Measurements from ENCODE around the gene TAMALIN.

Gene TAMALIN

DNA sequence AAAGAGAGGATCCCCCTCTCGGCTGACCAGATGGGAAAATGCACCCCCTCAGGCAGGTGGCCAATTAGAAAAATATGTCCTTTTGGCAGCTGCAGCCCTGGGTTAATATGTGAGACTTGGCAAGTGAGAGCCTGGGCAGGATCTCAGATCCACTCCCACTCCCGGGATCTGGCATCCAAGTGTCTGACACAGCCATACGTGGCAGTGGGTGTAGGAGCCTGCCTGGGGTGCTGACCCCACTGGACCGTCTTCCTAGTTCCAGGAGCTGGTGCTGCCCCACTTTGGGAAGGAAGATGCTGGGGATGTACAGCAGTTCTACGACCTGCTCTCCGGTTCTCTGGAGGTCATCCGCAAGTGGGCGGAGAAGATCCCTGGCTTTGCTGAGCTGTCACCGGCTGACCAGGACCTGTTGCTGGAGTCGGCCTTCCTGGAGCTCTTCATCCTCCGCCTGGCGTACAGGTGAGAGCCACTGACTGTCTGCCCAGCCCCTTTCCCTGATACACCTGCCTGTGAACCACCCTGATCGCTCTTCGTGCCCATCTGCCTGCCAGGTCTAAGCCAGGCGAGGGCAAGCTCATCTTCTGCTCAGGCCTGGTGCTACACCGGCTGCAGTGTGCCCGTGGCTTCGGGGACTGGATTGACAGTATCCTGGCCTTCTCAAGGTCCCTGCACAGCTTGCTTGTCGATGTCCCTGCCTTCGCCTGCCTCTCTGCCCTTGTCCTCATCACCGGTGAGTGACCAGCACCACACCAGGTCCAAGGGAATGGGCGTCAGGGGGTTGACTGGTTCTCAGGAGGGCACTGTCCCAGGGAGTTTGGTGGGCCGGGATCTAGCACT is 50.3 kb downstream of the TAMALIN start:
- DNase-seq = no peak

DNA sequence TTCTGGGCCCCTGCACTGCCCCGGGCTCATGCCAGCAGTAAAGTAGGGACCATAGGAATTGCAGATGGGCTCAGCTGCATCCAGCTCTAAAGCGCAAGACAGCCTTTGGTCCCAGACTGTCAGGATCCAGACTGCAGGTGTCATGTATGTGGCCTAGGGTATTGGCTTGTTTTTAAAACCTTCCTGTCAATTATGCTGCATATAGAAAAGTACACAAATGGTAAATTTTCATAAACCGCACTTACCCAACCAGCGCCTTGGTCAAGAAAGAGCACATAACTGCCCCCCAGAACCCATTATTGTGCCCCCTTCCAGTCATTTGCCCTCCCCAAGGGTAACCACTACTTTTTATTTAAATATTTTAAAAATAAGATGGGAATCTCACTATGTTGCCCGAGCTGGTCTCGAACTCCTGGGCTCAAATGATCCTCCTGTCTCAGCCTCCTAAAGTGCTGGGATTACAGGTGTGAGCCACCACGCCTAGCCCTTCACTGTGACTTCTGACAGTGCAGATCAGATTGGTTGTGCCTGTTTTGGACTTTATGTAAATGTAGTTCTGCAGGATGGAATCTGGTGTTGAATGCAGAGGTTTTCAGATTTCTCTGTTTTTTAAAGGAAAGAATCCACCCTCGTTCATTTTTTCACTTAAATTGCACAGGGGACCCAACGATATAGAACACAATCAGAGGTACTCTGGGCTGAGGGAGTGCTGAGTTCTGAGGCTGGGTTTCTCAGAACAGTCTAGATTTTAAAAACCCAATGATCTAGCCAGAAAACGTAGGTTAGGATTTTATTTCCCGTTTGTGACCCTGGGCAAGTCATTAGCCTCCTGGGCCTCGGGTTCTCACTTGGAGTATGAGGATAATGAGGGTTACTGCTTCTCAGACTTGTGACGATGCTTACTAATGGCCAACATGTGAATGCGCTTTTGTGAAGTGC is 51.2 kb downstream of the TAMALIN start:
- no peak for DNase-seq

DNA sequence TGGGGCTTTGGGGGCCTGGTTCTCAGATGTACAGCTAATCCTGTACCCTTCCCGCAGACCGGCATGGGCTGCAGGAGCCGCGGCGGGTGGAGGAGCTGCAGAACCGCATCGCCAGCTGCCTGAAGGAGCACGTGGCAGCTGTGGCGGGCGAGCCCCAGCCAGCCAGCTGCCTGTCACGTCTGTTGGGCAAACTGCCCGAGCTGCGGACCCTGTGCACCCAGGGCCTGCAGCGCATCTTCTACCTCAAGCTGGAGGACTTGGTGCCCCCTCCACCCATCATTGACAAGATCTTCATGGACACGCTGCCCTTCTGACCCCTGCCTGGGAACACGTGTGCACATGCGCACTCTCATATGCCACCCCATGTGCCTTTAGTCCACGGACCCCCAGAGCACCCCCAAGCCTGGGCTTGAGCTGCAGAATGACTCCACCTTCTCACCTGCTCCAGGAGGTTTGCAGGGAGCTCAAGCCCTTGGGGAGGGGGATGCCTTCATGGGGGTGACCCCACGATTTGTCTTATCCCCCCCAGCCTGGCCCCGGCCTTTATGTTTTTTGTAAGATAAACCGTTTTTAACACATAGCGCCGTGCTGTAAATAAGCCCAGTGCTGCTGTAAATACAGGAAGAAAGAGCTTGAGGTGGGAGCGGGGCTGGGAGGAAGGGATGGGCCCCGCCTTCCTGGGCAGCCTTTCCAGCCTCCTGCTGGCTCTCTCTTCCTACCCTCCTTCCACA is 52.0 kb downstream of the TAMALIN start:
- DNase-seq = no peak

DNA sequence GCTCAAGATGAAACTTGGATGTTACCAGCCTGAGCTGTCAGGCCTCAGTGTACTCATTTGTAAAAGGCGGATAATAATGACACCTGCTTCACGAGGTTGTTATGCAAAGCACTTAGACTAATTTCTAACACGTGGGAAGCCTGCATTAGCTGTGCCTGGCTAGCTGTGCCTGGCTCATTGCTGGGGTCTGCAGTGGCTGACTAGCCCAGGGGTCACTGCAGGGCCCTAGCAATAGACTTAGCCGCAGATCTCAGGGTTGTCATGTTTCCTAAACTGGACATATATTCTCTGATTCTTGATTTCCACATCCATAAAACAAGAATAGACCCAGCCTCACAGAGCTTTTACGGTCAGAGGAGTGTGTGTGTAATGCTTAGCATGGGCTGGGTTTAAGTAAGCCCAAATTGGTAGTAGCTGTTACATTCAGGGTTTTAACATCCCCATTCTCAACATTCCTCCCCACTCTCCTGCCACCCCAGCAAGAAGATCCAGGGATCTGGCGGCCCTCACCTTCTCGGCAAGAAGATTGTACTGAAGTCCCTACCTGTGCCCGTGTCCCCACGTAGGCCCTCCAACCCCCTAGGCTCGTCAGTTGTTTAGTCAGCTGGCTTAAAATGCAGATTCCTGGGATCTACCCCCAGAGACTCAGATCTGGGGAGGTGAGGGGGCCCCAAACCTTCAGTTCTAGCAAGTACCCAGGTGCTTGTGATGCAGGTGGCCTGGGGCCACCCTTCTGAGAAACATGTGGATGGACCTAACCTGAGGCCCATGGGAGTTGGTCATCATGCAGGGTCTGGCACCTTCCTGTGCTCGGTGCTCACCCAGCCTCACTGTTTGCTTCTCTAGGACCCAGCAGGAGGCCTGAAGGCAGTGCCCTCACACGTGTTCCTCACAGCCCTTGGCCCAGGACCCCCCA is 53.1 kb downstream of the TAMALIN start:
- DNase-seq = no peak

DNA sequence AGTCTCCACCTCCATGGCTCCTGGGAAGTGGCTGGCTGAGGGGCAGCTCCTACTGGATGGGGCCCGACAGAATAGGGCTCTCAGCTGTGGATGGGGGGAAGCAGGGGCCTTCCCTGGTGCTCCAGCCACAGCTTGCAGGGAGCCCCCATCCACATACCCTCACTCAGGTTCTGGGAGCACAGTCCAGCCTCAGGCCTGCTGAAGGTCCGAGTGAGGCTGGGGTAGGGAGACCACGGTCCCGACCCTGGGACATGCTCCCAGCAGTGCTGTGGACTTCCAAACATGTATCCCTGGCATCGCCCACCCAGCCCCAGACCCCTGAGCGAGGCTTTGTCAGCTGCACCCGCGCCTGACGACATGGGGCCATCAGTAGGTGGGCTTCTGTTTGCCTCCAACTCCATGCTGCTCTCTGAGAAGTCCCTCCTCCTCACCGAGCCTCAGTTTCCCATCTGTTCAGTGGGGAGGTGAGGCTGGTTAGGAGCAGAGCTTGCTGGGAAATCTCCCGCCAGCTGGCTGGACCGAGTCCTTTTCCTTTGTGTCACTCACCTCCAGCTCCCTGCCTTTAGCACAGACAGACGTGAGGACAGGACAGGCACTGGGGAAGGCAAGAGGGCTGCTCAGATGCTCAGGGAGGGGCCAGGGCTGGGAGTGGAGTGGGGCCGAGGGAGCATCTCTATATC is 53.9 kb downstream of the TAMALIN start:
- no peak for DNase-seq

DNA sequence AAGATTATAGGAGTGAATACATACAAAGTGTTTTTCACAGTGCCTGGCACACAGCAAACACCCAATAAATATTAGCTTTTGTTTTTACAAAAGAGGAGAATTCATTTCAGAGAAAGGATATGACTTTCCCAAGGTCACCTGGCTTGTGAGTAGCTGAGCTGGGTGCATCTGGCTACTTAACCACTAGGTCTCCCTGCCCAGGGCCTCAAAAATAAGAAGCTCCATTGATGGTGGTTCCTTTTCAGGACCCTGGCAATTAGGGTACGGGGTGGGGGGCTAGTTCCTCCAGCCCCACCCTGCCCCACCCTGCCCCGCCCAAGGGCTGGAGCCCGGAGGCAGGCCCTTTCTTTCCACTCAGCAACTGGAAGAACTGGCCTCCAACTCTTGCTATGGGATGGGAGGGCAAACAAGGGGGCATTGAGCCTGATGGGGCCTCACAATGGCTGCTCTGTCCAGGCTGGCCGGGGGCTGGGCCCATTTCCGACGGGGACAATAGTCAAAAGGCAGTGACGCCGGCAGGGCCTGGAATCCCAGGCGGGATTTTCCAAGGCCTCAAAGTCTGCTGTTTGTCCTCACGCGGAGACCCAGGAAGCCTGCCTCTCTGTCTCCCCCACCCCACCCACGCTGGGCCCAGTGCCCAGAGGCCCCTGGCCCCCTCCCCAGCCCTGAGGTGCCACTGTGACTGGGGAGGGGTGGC is 54.9 kb downstream of the TAMALIN start:
- no peak for DNase-seq

DNA sequence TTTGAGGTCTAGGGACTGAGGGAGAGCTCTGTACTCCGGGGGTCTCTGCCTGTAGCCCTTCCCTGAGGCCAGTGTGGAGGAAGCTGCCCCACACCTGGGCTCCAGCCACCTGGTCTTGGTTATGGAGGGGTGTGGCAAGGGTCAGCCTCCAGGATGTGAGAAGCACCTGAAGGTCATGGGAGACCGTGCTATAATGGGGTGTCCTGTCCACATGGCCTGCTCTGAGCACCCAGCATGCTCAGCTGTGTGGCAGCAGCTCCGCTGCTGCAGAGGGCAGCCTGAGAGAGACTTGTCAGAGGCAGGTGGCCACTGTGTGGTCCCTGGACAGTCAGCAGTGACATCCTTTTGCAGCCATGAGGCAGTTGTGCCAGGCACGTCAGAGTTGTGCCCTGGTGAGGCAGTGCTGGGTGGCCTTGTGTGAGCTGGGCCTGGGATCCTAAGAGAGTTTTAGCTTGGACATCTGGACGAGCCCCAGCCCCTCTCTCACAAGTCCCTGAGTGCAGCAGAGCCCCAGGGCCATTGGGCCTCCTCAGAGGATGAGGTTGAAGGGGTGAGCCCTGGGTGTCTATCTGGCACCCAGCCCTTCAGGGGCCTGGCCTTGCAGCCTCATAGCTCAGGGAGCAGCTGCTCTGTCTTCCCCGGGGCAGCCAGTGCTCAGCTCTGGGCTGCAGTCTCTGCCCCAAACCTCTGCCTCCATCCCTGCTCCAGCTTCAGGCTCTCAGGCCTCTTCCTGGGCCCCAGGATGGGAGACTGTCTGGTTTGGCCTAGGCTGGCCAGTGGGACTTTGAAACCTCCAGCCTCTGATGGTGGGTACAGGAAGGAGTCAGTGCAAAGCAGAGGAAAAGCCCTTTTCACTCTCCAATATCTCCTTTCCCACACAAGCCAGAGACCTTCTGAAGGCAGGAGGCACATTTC is 55.7 kb downstream of the TAMALIN start:
- DNase-seq = no peak

DNA sequence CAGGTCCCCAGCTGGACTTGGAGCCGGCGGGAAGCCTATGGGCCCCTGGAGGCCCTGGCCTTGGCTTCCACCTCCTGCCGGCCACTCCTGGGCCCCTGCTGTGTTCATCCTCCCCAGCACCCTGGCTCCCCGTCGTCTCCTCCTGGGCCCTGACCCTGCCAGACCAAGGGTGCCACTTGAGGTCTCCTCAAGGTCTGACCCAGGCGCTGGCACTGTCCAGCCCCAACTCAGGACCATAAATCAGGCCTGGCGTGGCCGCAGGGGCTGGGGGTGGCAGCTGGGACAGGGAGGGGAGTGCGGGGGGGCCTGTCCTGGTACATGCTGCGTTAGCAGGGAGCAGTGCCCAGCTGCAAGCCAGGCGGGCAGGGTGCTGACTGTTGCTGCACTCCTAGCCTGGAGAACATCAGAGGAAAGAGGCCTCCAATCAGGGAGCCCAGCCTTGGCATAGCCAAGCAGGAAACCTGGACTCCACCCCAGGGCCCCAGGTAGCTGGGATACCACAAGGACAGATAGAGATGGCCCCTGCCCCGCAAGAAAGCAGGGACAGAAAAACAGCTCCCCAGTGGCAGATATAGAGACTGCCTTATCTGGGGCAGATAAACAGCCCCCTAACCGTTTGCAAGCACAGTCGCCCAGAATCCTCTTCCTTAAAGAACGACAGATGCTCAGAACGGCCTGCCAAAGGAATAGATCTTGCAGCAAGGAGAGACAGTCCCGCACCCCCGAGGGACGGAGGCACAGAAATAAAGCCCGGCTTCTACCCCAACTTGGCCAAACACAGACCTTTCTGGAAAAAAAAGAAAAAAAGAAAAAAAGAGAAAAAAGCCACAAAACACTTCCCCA is 56.6 kb downstream of the TAMALIN start:
- no peak for DNase-seq

DNA sequence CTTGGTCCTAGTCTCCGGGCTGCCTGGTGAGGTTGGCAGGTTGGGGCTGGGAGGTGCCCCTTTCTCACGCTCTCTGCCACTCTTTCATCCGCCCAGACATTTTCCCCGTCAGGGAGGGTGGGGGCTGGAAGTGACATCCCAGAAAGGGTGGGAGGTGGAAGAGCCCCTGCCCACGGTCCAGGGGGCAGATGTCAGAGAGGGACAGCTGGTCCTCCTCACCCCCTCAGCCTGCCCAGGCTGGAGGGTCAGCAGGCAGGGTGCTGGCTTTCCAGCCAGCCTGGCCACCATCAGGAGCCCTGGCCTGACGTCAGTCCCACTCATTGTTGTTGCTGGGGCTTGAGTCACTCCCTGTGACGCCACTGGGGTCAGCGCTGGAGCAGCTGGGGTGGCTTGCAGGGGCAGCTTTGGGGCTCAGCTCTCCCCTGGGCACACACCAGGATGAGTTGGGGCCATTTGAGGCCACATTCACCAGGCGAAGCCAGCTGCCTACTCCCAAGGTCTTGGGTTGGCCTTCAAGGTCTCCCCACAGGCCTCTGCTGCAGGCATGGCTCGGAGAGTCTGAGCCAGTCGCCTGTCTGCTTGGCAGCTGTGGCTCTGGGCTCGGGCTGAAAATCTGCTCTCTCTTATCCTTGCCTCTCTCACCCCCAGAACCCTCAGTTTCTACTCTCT is 57.4 kb downstream of the TAMALIN start:
- no peak for DNase-seq
